ENCODE data around the gene ABL2.
"Not testable (repeated sequence)": the region's sequence is repeated elsewhere in the genome, so short reads cannot be mapped to it uniquely, and the experiment has no call there.

Gene ABL2

GRCh38 chr1:179217943-179218507 is 11.5 kb downstream of the ABL2 start:
- no peak for DNase-seq (ENCODE audit: low read depth in 2 of 2)

- not testable (repeated sequence) for DNase-seq (ENCODE audit: low read depth in 2 of 2)
Measured at GRCh38 chr1:179213317-179213716, 16.2 kb downstream of the ABL2 start.

- DNase-seq (ENCODE audit: low read depth in 2 of 2): no peak
Measured at GRCh38 chr1:179208681-179209477, 20.6 kb downstream of the ABL2 start.

- no peak for DNase-seq (ENCODE audit: low read depth in 2 of 2)
Measured at GRCh38 chr1:179206812-179207211, 22.7 kb downstream of the ABL2 start.

- no peak for DNase-seq (ENCODE audit: low read depth in 2 of 2)
Measured at GRCh38 chr1:179205284-179205683, 24.2 kb downstream of the ABL2 start.

- DNase-seq (ENCODE audit: low read depth in 2 of 2): no peak
Measured at GRCh38 chr1:179202161-179202560, 27.3 kb downstream of the ABL2 start.

GRCh38 chr1:179200586-179200985 is 28.9 kb downstream of the ABL2 start:
- no peak for DNase-seq (ENCODE audit: low read depth in 2 of 2)

GRCh38 chr1:179197690-179198297 is 31.7 kb downstream of the ABL2 start:
- no peak for DNase-seq (ENCODE audit: low read depth in 2 of 2)

- DNase-seq (ENCODE audit: low read depth in 2 of 2): not testable (repeated sequence)
Measured at GRCh38 chr1:179195857-179196256, 33.6 kb downstream of the ABL2 start.

- DNase-seq (ENCODE audit: low read depth in 2 of 2): no peak
Measured at GRCh38 chr1:179195376-179195775, 34.1 kb downstream of the ABL2 start.

GRCh38 chr1:179194068-179194537 is 35.4 kb downstream of the ABL2 start:
- no peak for DNase-seq (ENCODE audit: low read depth in 2 of 2)

- no peak for DNase-seq (ENCODE audit: low read depth in 2 of 2)
Measured at GRCh38 chr1:179190861-179191260, 38.6 kb downstream of the ABL2 start.

GRCh38 chr1:179187735-179188471 is 41.6 kb downstream of the ABL2 start:
- DNase-seq (ENCODE audit: low read depth in 2 of 2): no peak

GRCh38 chr1:179187043-179187442 is 42.4 kb downstream of the ABL2 start:
- no peak for DNase-seq (ENCODE audit: low read depth in 2 of 2)

GRCh38 chr1:179184403-179184802 is 45.1 kb downstream of the ABL2 start:
- no peak for DNase-seq (ENCODE audit: low read depth in 2 of 2)

- DNase-seq (ENCODE audit: low read depth in 2 of 2): no peak
Measured at GRCh38 chr1:179183857-179184256, 45.6 kb downstream of the ABL2 start.

- peak in 1 of 2 experiments; percentile 43 for DNase-seq (ENCODE audit: low read depth in 2 of 2)
Measured at GRCh38 chr1:179178950-179179349, 50.5 kb downstream of the ABL2 start.

GRCh38 chr1:179178183-179178582 is 51.3 kb downstream of the ABL2 start:
- no peak for DNase-seq (ENCODE audit: low read depth in 2 of 2)

GRCh38 chr1:179177615-179178014 is 51.9 kb downstream of the ABL2 start:
- no peak for DNase-seq (ENCODE audit: low read depth in 2 of 2)

GRCh38 chr1:179177182-179177581 is 52.3 kb downstream of the ABL2 start:
- DNase-seq (ENCODE audit: low read depth in 2 of 2): peak in 1 of 2 experiments; percentile 19

- peak in 1 of 2 experiments; percentile 28 for DNase-seq (ENCODE audit: low read depth in 2 of 2)
Measured at GRCh38 chr1:179175011-179175841, 54.3 kb downstream of the ABL2 start.
